K562 (cell line): ENCODE results near the gene LMBRD1. TPM values are rescaled to one million over a fixed set of nuclear protein-coding genes. Genes with fewer than 3 reads are reported as not detected.

ENCODE experiments used
- ATAC-seq: fragments of 200-7000 bp; cut with Tn5 transposase; 3 replicates; pipeline ENCODE4 v1.9.1; 2020; ENCODE audit warnings: moderate library complexity
- BruUV-seq: library from RNA; stranded (reverse); fragments of 400-500 nt; replicated peaks from 2 replicates; lab custom pipeline; 2021; lab: Mats Ljungman, UMichigan
- CTCF ChIA-PET: fragments of 300-600 bp; formaldehyde crosslinking; extraction: SDS; loops from one replicate; lab custom pipeline; 2021; ENCODE audit warnings: low intra/inter-chr PET ratio; lab: Yijun Ruan, JAX
- POLR2A ChIA-PET: fragments of 300-600, 350-650 bp; sonication (Branson Sonifier 250); formaldehyde crosslinking; extraction: SDS; loops from one replicate; lab custom pipeline; 2021; ENCODE audit warnings: antibody characterized with exemption, inconsistent platforms; lab: Yijun Ruan, JAX
- DNase-seq, 4 experiments: peaks; one replicate each; pipeline versions ENCODE4 v3.0.0 to v3.0.0-alpha.2; 2011 to 2018; ENCODE audit warnings: low spot score in 3 of 4, mixed read lengths in 3 of 4; ENCODE audit errors: extremely low read depth in 1 of 4
- FAIRE-seq: peaks from 2 replicates; lab custom pipeline; 2011; peaks lifted over from hg19 to GRCh38; lab: Jason Lieb, UNC
- H2AFZ ChIP-seq: 2 replicates; pipeline ENCODE4 v1.6.0; 2011; ENCODE audit warnings: low read depth, low read length, control low read depth, inconsistent platforms
- H3K27ac ChIP-seq: fragments of 200-600 bp; 3 replicates; pipeline ENCODE4 v1.8.0; 2011; ENCODE audit warnings: low read depth, mild to moderate bottlenecking, control low read depth, inconsistent platforms, low read length, moderate library complexity, mixed read lengths; ENCODE audit errors: extremely low read depth
- H3K27me3 ChIP-seq, 2 experiments: fragments of 300-600 bp in 1 of 2; 2 replicates in 1 of 2; 3 replicates in 1 of 2; pipeline versions ENCODE4 v1.6.0 to v1.8.0; 2011; ENCODE audit warnings: inconsistent platforms in 2 of 2, low read length in 2 of 2, mild to moderate bottlenecking in 1 of 2, mixed read lengths in 1 of 2, moderate library complexity in 1 of 2; ENCODE audit not compliant: control insufficient read depth in 2 of 2, insufficient read depth in 2 of 2
- H3K36me3 ChIP-seq: fragments of 300-600 bp; 3 replicates; pipeline ENCODE4 v1.8.0; 2011; ENCODE audit warnings: mild to moderate bottlenecking, low read length, inconsistent platforms; ENCODE audit not compliant: control insufficient read depth, insufficient read depth
- H3K4me1 ChIP-seq, 2 experiments: fragments of 200-600 bp in 1 of 2; replicated peaks in 1 of 2; 2 replicates in 1 of 2; 3 replicates in 1 of 2; pipeline versions ENCODE4 v1.5.1 to v1.8.0; 2011; ENCODE audit warnings: inconsistent platforms in 2 of 2, low read length in 2 of 2, mild to moderate bottlenecking in 1 of 2, mixed read lengths in 1 of 2, moderate library complexity in 1 of 2; ENCODE audit not compliant: control insufficient read depth in 2 of 2, insufficient read depth in 2 of 2
- H3K4me2 ChIP-seq: 2 replicates; pipeline ENCODE4 v1.6.1; 2011; ENCODE audit warnings: low read length, control low read depth, inconsistent platforms, mixed read lengths; ENCODE audit not compliant: insufficient read depth
- H3K4me3 ChIP-seq: fragments of 200-600 bp; sonication (generic), shearing (Covaris generic); 2 replicates; pipeline ENCODE4 v1.5.1; 2016; ENCODE audit warnings: control low read depth, inconsistent platforms
- H3K79me2 ChIP-seq: fragments of 200-600 bp; 3 replicates; pipeline ENCODE4 v1.8.0; 2011; ENCODE audit warnings: low read length, inconsistent platforms; ENCODE audit not compliant: control insufficient read depth, insufficient read depth
- H3K9ac ChIP-seq, 2 experiments: 2 replicates each; pipeline versions ENCODE4 v1.6.0 to v1.6.1; 2011; ENCODE audit warnings: low read depth in 2 of 2, low read length in 2 of 2, control low read depth in 1 of 2, inconsistent platforms in 1 of 2, mild to moderate bottlenecking in 1 of 2, mixed read lengths in 1 of 2; ENCODE audit not compliant: insufficient read depth in 1 of 2
- H3K9me1 ChIP-seq: one replicate; pipeline ENCODE4 v1.6.0; 2011; ENCODE audit warnings: inconsistent platforms, mild to moderate bottlenecking, low read length, moderate library complexity; ENCODE audit not compliant: control insufficient read depth, insufficient read depth
- H3K9me3 ChIP-seq: replicated peaks from 2 replicates; pipeline ENCODE4 v1.5.1; 2011; ENCODE audit warnings: low read depth, low read length, inconsistent platforms; ENCODE audit not compliant: control insufficient read depth, insufficient read depth
- H4K20me1 ChIP-seq: replicated peaks from 2 replicates; pipeline ENCODE4 v1.6.1; 2011; ENCODE audit warnings: low read length, inconsistent platforms, mixed read lengths; ENCODE audit not compliant: control insufficient read depth, insufficient read depth
- CBFA2T2 ChIP-seq: fragments of 450-650 bp; conservative IDR thresholded peaks from 2 replicates; pipeline ENCODE4 v1.6.1; 2017; ENCODE audit warnings: mild to moderate bottlenecking
- GABPB1 ChIP-seq: sonication (generic); formaldehyde crosslinking; IDR thresholded peaks from 2 replicates; pipeline ENCODE4 v1.8.0; 2022; ENCODE audit warnings: mild to moderate bottlenecking, missing genetic modification reagents
- GATA2 ChIP-seq: sonication (generic); formaldehyde crosslinking; IDR thresholded peaks from 2 replicates; pipeline ENCODE4 v1.4.0; 2020; ENCODE audit warnings: mild to moderate bottlenecking, missing genetic modification reagents
- HMGXB4 ChIP-seq: sonication (generic); formaldehyde crosslinking; IDR thresholded peaks from 2 replicates; pipeline ENCODE4 v1.8.1; 2023; ENCODE audit warnings: mild to moderate bottlenecking, missing genetic modification reagents
- ILF3 ChIP-seq: fragments of 450-650 bp; IDR thresholded peaks from 2 replicates; pipeline ENCODE4 v1.6.1; 2018; ENCODE audit warnings: antibody characterized with exemption, mild to moderate bottlenecking, moderate library complexity, borderline replicate concordance
- MECOM ChIP-seq: fragments of 250-450 bp; sonication (Bioruptor Pico); IDR thresholded peaks from 2 replicates; pipeline ENCODE4 v1.8.0; 2022; ENCODE audit warnings: inconsistent platforms
- NR2C2 ChIP-seq, 2 experiments: fragments of 200-800 bp in 1 of 2; sonication (Bioruptor generic) in 1 of 2; sonication (generic) in 1 of 2; formaldehyde crosslinking in 1 of 2; IDR thresholded peaks; 2 replicates each; pipeline versions ENCODE4 v1.6.1 to v1.8.0; 2016 to 2022; ENCODE audit warnings: mild to moderate bottlenecking in 1 of 2, missing compliant biosample characterization in 1 of 2, missing genetic modification characterization in 1 of 2, missing genetic modification reagents in 1 of 2
- PHF21A ChIP-seq: fragments of 450-650 bp; IDR thresholded peaks from 2 replicates; pipeline ENCODE4 v1.6.1; 2017; ENCODE audit warnings: low read depth, borderline replicate concordance
- SFPQ ChIP-seq: fragments of 200-400 bp; formaldehyde crosslinking; IDR thresholded peaks from 2 replicates; pipeline ENCODE4 v1.6.1; 2017; ENCODE audit warnings: mild to moderate bottlenecking, low read depth, low read length, moderate library complexity
- TAF15 ChIP-seq: fragments of 200-400 bp; formaldehyde crosslinking; IDR thresholded peaks from 2 replicates; pipeline ENCODE4 v1.6.1; 2017; ENCODE audit warnings: mild to moderate bottlenecking, low read depth, low read length, moderate library complexity
- TBL1XR1 ChIP-seq, 2 experiments: IDR thresholded peaks; 2 replicates each; pipeline ENCODE4 v1.6.1; 2012; ENCODE audit warnings: improper control_type of control experiment in 2 of 2, low read length in 2 of 2, mild to moderate bottlenecking in 1 of 2
- TCF7 ChIP-seq: sonication (generic); IDR thresholded peaks from 2 replicates; pipeline ENCODE4 v1.6.1; 2016; ENCODE audit warnings: antibody characterized with exemption, borderline replicate concordance
- TRIM24 ChIP-seq, 2 experiments: fragments of 450-650 bp; IDR thresholded peaks; 2 replicates each; pipeline ENCODE4 v1.6.1; 2016
- TRIM25 ChIP-seq: fragments of 450-650 bp; IDR thresholded peaks from 2 replicates; pipeline ENCODE4 v1.7.0; 2016; ENCODE audit warnings: borderline replicate concordance
- XRCC3 ChIP-seq: fragments of 450-650 bp; IDR thresholded peaks from 2 replicates; pipeline ENCODE4 v1.6.1; 2017; ENCODE audit warnings: mild to moderate bottlenecking, moderate library complexity
- ZFP36 ChIP-seq: fragments of 150-350 bp; IDR thresholded peaks from 2 replicates; pipeline ENCODE4 v1.6.1; 2018; ENCODE audit warnings: low read length, low read depth; ENCODE audit not compliant: partially characterized antibody
- ZNF354B ChIP-seq: fragments of 250-450 bp; sonication (Bioruptor Pico); IDR thresholded peaks from 2 replicates; pipeline ENCODE4 v1.4.0; 2020
- WGBS: fragments of 100-300 bp; shearing (Covaris generic); methylation state at CpG from one replicate; pipeline ENCODE4 v1.1.6; 2016; ENCODE audit warnings: low coverage, mixed read lengths; ENCODE audit not compliant: insufficient coverage; ENCODE audit errors: missing lambda C conversion rate; 5-methylcytosine and 5-hydroxymethylcytosine counted together
- in situ Hi-C: fragments of 300-500 bp; cut with MboI; formaldehyde crosslinking; loops from 4 replicates; pipeline ENCODE4 v1.15.0; 2018; ENCODE audit warnings: inconsistent platforms, mixed read lengths
- intact Hi-C: fragments of 100-400 bp; cut with micrococcal nuclease; formaldehyde crosslinking; loops from 2 replicates; pipeline ENCODE4 v1.14.2; 2022
- polyA plus RNA-seq, 8 experiments: library from polyadenylated mRNA; depleted of rRNA in 4 of 8; stranded (reverse) in 5 of 8; unstranded in 3 of 8; fragments of >200 nt; fragmentation: Nextera tagmentation in 2 of 8; fragmentation: Illumina TruSeq in 1 of 8; extraction: Ambion mirVana in 2 of 8; extraction: Trizol in 1 of 8; gene quantifications; 2 replicates each; pipeline versions ENCODE4 v1.2.1 to v1.2.3, GENCODE V29; 2011 to 2014; ENCODE audit warnings: inconsistent platforms in 1 of 8, missing spikeins in 1 of 8
- total RNA-seq, 7 experiments: library from RNA; depleted of rRNA in 6 of 7; stranded (reverse); fragments of >200 nt in 6 of 7; fragmentation: Illumina TruSeq in 2 of 7; extraction: Trizol in 2 of 7; gene quantifications; 2 replicates each; pipeline versions ENCODE4 v1.2.1 to v1.2.3, GENCODE V29; 2011 to 2021; ENCODE audit warnings: low replicate concordance in 1 of 7

The LMBRD1 gene
- total and polyA plus RNA-seq, 9 of the 15 experiments (the other 6 are each of a cell fraction or from before 2014, with no cell fraction given), result 14.0 to 85.2 (median 26.5) TPM

GRCh38 chr6:69680302-69680701 is 116.5 kb downstream of the LMBRD1 start:
- in situ Hi-C loops, result no loop called here
- H3K4me3 ChIP-seq, result no peak overlapping the region
- no peaks in the 10 kb centered on the region; the same call in 1 of the 3 replicates for H3K36me3 ChIP-seq
- no peaks in the 10 kb centered on the region for H3K79me2 ChIP-seq
- ChIA-PET CTCF (no interaction called here), POLR2A (no interaction called here)
- ATAC-seq (no peak), FAIRE-seq (no peak), DNase-seq (no peak)
- no peaks in the 10 kb centered on the region for H4K20me1 ChIP-seq
- H3K27me3 ChIP-seq, result no peaks in the 10 kb centered on the region
- H3K9me3 ChIP-seq, result no peaks in the 10 kb centered on the region
- no peaks in the 10 kb centered on the region for H3K9me1 ChIP-seq
- no peak overlapping the region for H3K27ac ChIP-seq
- no peak overlapping the region for H3K9ac ChIP-seq
- no peaks in the 10 kb centered on the region for H3K4me1 ChIP-seq
- no peak overlapping the region for H3K4me2 ChIP-seq
- no peak overlapping the region for H2AFZ ChIP-seq
- intact Hi-C loops, result no loop called here
- TF ChIP-seq CBFA2T2 (no peak), GATA2 (CRISPR knock-in tag) (no peak), TRIM24 (IDR thresholded peaks at IDR 0.05) (no peak), TAF15 (no peak), PHF21A (no peak), NR2C2 (CRISPR knock-in tag; IDR thresholded peaks at IDR 0.05) (no peak), NR2C2 (tag; IDR thresholded peaks at IDR 0.05) (no peak), MECOM (CRISPR knock-in tag) (no peak), XRCC3 (no peak), HMGXB4 (CRISPR knock-in tag) (no peak), SFPQ (no peak), ZFP36 (no peak), GABPB1 (CRISPR knock-in tag) (no peak), TBL1XR1 (IDR thresholded peaks at IDR 0.05; ENCODE audit: low read length in 2 of 2) (no peak), TRIM25 (no peak), TCF7 (no peak), ZNF354B (CRISPR knock-in tag) (no peak), ILF3 (no peak)
- 100% methylated on average over 1 of the region's 1 CpG for WGBS
- BruUV-seq, result no TSS peak
